ENCODE results near the gene ATF7IP2.

- TF ChIP-seq CSRNP3 (CRISPR knock-in tag; IDR thresholded peaks at IDR 0.05), result no peak
- TF ChIP-seq RARB (CRISPR knock-in tag; IDR thresholded peaks at IDR 0.05), result no peak
- TF ChIP-seq, protein P1, sequence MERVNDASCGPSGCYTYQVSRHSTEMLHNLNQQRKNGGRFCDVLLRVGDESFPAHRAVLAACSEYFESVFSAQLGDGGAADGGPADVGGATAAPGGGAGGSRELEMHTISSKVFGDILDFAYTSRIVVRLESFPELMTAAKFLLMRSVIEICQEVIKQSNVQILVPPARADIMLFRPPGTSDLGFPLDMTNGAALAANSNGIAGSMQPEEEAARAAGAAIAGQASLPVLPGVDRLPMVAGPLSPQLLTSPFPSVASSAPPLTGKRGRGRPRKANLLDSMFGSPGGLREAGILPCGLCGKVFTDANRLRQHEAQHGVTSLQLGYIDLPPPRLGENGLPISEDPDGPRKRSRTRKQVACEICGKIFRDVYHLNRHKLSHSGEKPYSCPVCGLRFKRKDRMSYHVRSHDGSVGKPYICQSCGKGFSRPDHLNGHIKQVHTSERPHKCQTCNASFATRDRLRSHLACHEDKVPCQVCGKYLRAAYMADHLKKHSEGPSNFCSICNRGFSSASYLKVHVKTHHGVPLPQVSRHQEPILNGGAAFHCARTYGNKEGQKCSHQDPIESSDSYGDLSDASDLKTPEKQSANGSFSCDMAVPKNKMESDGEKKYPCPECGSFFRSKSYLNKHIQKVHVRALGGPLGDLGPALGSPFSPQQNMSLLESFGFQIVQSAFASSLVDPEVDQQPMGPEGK (CRISPR knock-in tag; IDR thresholded peaks at IDR 0.05; ENCODE audit: borderline replicate concordance), result no peak
- no peak for TF ChIP-seq BACH2 (CRISPR knock-in tag; IDR thresholded peaks at IDR 0.05; ENCODE audit: borderline replicate concordance)
- TF ChIP-seq ZFP3 (CRISPR knock-in tag; IDR thresholded peaks at IDR 0.05), result no peak
- TF ChIP-seq CSDC2 (CRISPR knock-in tag; IDR thresholded peaks at IDR 0.05), result no peak
Measured at GRCh38 chr16:10531582-10531981, 145.7 kb downstream of the ATF7IP2 start.
